G401 (cell line): ENCODE data around the gene STARD3. TPM values are rescaled to one million over a fixed set of nuclear protein-coding genes. Genes with fewer than 3 reads are reported as not detected.

Experiments used
- DNase-seq: peaks from one replicate; pipeline ENCODE4 v3.0.0-alpha.2; 2015; ENCODE audit warnings: low spot score
- in situ Hi-C: cut with HindIII; loops from 2 replicates; pipeline ENCODE4 v1.10.0; 2016; ENCODE audit warnings: low sequenced_read_pairs, mixed read lengths
- total RNA-seq: library from RNA; depleted of rRNA; stranded (reverse); fragments of >200 nt; shearing (Covaris generic); gene quantifications from 2 replicates; pipeline ENCODE4 v1.2.3, GENCODE V29; 2014

Gene STARD3
- total RNA-seq, 1 experiment from 2014 or later, result 30.8 TPM

DNA sequence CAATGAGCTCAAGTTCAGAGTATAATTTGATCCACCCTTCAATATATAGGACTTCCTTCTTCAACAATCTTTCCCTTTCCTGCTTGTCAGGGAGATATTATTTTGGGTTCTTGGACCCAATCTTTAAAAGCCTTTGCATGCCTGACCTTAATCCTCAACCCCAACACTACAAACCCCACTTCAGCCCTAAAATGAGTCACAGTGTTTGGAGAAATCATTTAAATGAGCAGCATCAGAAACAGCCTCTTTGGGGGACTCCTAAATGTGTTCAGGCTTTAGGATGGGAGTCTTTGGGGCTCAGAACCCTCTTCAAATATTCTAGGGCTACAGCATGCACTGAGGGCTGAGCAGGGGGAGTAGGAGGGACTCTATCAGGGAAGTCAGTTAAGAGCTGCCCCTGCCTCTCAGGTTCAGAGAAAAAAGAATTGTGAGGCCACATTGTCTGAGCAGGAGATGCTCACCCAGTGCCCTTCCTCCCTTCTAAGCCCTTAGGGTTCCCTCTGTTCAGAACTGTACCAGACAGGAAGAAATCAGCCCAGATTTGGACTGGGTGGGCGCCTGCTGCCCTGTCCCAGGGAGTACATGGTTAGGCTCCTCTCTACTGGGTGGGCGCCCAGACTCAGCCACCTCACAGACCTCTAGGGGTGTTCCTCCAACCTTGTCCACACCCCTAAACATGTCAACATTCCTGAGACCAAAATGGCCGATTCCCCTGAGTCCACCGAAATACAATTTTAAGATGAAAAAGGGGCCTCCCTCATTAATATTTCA is 34.2 kb upstream of the STARD3 start:
- peak; percentile 47 for DNase-seq
- in situ Hi-C loops, result no loop called here

DNA sequence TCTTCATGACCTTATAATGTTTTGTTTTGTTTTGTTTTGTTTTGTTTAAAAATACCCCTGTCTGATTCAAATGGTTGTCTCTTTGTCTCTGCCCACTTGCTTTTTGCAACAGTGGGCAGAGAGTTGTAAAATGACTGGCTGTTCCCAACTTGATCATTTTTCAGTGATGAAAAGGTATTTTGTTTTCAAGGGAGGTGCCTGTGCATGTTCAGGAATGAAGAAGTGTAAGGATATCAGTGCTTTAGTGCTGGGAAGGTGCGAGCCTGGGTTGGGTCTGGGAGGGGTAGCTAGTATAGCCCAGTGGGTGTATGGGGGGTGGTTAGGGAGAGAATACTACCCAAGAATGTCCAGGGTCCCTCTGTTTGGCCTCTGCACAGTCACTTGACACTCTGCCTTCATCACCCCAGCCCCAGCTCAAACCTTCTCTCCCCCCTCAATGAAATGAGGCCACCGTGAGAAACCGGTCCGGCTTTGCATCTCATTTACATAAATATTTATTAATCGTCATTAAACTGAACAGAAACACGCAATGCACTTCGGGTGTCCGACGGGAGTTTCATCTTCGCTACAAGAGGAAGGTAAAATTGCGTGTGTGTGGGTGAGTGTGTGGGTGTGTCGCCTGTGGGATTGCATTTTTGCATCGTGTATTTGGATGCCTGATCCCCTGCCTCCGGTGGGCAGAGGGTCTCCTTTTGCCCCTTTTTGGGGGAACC is 33.5 kb upstream of the STARD3 start:
- DNase-seq, result no peak
- in situ Hi-C loops, result no loop called here

- DNase-seq, result no peak
- in situ Hi-C loops, result no loop called here
These were observed 31.9 kb upstream of the STARD3 start for GRCh38 chr17:39604911-39605491.

DNA sequence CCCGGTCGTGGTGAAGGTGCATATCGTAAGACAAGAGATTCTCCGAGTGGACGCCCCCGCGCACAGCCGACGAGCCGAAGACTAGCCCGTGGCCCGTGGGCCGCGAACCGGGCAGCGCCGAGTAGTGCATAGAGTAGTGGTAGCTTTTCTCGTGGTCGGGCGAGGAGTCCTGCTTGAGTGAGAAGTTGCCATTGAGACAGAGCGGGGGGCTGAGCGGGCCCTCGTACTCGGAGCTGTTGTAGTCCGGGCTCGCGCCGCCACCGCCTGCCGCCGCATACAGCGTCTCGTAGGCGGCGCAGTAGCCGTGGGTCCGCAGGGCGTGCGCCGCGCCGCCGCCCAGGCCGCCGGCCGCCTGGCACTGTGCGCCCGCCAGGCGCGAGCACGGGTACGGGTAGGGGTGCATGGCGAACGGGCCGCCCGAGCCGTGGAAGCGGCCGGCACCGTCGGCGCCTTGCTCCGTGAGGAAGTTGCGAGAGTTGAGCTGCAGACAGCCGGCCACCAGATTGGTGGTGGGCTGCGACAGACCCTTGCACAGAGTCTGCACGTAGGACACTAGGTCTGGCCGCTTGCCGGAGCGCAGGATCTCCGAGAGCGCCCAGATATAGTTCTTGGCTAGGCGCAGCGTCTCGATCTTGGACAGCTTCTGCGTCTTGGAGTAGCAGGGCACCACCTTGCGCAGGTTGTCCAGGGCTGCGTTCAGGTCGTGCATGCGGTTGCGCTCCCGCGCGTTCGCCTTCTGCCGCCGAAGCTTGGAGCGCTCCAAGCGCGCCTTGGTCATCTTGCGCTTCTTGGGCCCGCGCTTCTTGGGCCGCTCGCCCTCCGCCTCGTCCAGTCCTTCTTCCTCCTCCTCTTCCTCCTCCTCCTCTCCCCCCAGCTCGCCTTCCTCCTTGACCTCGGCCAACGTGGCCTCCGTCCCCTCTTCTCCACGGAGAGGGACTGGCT is 31.2 kb upstream of the STARD3 start:
- DNase-seq, result peak; percentile 36
- in situ Hi-C loops, result no loop called here

- DNase-seq, result peak; percentile 49
- in situ Hi-C loops, result no loop called here
These were observed 30.4 kb upstream of the STARD3 start for GRCh38 chr17:39606434-39607056.

GRCh38 chr17:39607057-39607850 is 29.7 kb upstream of the STARD3 start:
- in situ Hi-C loops, result no loop called here
- no peak for DNase-seq

- in situ Hi-C loops, result no loop called here
- peak; percentile 93 for DNase-seq
These were observed 29.2 kb upstream of the STARD3 start, which contains the start of gene NEUROD2 for GRCh38 chr17:39607851-39608130. TSS of gene NEUROD2 (minus strand) at chr17:39607920. CDS start at chr17:39606599, 1,321 bp downstream.

DNA sequence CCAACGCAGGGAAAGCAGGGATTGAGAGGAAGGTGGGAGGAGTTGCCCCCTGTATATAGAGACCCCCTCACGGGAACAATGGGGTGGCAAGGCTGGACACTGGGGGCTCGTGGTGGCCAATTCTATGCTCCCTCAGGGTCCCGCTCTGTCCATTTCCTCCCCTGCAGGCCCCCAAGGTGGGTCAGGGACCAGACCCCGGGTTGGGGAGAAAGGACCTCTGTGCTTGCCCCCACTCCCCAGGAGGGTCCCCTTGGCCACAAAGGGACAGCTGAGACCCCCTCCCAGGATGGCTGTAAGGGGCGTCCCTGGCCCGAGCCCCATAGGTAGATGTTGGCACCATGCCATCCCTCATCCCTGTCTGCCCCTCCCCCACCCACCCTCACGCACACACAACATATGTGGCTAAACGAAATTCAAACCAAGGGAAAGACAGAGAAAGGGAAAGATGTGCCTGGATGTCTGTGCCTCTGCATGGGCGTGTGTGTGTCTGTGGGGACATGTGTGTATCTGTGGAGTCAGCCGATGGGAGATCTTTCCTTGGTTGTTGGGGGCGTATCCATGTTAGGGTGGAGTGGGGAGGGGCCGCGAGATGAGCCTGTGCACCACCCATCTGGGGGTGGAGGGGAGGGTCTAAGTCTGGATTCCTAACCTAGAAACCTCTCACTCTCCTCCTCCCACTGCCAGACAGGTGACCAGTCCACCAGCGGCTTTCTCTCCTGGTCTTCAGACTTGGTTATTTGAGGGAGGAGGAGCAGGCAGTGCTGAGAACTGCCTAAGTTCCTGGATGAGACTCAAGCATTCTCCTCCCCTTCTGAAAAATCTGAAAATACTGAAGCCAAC is 28.6 kb upstream of the STARD3 start:
- in situ Hi-C loops, result no loop called here

GRCh38 chr17:39609416-39610025 is 27.4 kb upstream of the STARD3 start:
- no peak for DNase-seq

More for the DNA sequence above, 28.6 kb upstream of the STARD3 start:
- DNase-seq, result peak; percentile 79

GRCh38 chr17:39611401-39612112 is 25.4 kb upstream of the STARD3 start:
- DNase-seq, result peak; percentile 58
- in situ Hi-C loops, result no loop called here

More at GRCh38 chr17:39609416-39610025, 27.4 kb upstream of the STARD3 start:
- in situ Hi-C loops, result no loop called here

- in situ Hi-C loops, result no loop called here
- peak; percentile 67 for DNase-seq
These were observed 24.6 kb upstream of the STARD3 start for GRCh38 chr17:39612291-39612894.

GRCh38 chr17:39612935-39613464 is 23.9 kb upstream of the STARD3 start:
- DNase-seq, result peak; percentile 20
- in situ Hi-C loops, result no loop called here

DNA sequence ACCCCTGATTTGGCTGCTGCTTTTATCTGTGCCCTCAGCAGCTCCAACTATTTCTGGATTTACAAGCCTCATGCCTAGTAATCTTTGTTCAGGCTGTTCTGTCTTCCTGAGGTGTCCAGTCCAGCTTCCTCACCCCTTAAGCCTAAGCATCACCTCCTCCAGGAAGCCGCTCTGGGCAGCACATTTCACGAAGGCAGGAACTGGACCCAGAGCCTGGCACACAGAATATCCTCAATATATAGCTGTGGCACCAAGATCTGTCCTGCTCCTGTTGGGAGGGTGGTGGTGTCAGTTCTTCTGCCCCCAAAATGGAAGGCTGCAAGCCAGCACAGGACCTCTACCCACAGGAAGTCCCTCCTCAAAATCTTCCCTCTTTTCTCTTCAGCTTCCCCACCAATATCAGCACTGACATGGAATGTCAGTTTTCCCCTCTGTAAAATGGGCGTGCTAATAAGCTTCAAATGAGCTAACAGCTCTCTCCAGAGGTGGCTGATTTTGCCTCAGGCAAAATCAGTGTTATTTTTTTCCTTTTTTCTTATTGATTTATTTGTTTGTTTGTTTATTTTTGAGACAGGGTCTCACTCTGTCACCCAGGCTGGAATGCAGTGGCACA is 22.3 kb upstream of the STARD3 start:
- in situ Hi-C loops, result no loop called here
- DNase-seq, result no peak

GRCh38 chr17:39615434-39615833 is 21.5 kb upstream of the STARD3 start:
- in situ Hi-C loops, result no loop called here
- DNase-seq, result no peak

DNA sequence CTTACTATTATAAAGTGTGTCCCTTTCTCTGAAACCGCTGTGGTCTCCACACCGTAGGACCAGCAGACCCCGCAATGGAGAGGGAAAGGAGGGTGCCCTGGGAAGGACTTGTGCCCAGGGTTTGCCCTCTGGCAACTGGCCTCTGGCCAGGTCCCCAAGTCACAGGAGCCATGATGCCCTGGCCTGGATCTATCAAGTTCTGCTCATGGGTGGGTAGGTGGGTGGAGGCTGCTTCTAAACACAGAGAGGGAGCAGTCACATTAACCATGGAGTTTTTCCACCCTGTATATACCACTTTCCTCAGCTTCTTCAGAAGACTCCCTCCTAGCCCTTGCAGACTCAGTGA is 19.9 kb upstream of the STARD3 start:
- in situ Hi-C loops, result no loop called here
- peak; percentile 32 for DNase-seq
